DOHH2 (cell line): Measurements from ENCODE around the gene PLPPR3.
A peak's percentile ranks its signal among the peaks of the same experiment; 100 is the strongest.

Experiments
- H3F3A ChIP-seq: fragments of 200-600 bp; sonication (generic), shearing (Covaris generic); 2 replicates; pipeline ENCODE4 v1.6.0; 2016; ENCODE audit warnings: antibody characterized with exemption, mild to moderate bottlenecking; ENCODE audit not compliant: control insufficient read depth, insufficient read depth
- H3K27ac ChIP-seq: fragments of 200-600 bp; sonication (generic); 2 replicates; pipeline ENCODE4 v1.5.1; 2014; ENCODE audit warnings: low read depth, mild to moderate bottlenecking, low read length, moderate library complexity
- H3K27me3 ChIP-seq: fragments of 200-600 bp; sonication (generic); 2 replicates; pipeline ENCODE4 v1.6.1; 2014; ENCODE audit warnings: mild to moderate bottlenecking, low read length, mixed read lengths; ENCODE audit not compliant: control insufficient read depth
- H3K36me3 ChIP-seq: fragments of 200-600 bp; sonication (generic); 2 replicates; pipeline ENCODE4 v1.6.1; 2014; ENCODE audit warnings: mild to moderate bottlenecking, low read length, moderate library complexity, mixed read lengths; ENCODE audit not compliant: control insufficient read depth
- H3K4me1 ChIP-seq: fragments of 200-600 bp; sonication (generic); 2 replicates; pipeline ENCODE4 v1.6.1; 2014; ENCODE audit warnings: mild to moderate bottlenecking, low read length, mixed read lengths; ENCODE audit not compliant: control insufficient read depth
- H3K4me2 ChIP-seq: fragments of 200-600 bp; sonication (generic); 2 replicates; pipeline ENCODE4 v1.6.0; 2014; ENCODE audit warnings: mild to moderate bottlenecking, low read length, moderate library complexity
- H3K4me3 ChIP-seq: fragments of 200-600 bp; sonication (generic); 2 replicates; pipeline ENCODE4 v1.5.1; 2014; ENCODE audit warnings: mild to moderate bottlenecking, low read length, mixed read lengths
- H3K79me2 ChIP-seq: fragments of 200-600 bp; sonication (generic); 2 replicates; pipeline ENCODE4 v1.6.1; 2014; ENCODE audit warnings: mild to moderate bottlenecking, low read length, mixed read lengths; ENCODE audit not compliant: control insufficient read depth
- H3K9me2 ChIP-seq: fragments of 200-600 bp; sonication (generic); replicated peaks from 2 replicates; pipeline ENCODE4 v1.6.1; 2014; ENCODE audit warnings: mild to moderate bottlenecking, low read length, mixed read lengths; ENCODE audit not compliant: control insufficient read depth
- H3K9me3 ChIP-seq: fragments of 200-600 bp; sonication (generic); 2 replicates; pipeline ENCODE4 v1.6.1; 2014; ENCODE audit warnings: antibody characterized with exemption, low read length, mixed read lengths; ENCODE audit not compliant: control insufficient read depth, insufficient read depth
- H4K20me1 ChIP-seq: fragments of 200-600 bp; sonication (generic); 2 replicates; pipeline ENCODE4 v1.6.0; 2014; ENCODE audit warnings: low read depth, mild to moderate bottlenecking, antibody characterized with exemption, low read length, moderate library complexity; ENCODE audit not compliant: control insufficient read depth, insufficient read depth
- CTCF ChIP-seq: fragments of 200-600 bp; sonication (generic); IDR thresholded peaks from one replicate; pipeline ENCODE4 v1.5.1; 2014; ENCODE audit warnings: antibody characterized with exemption, mild to moderate bottlenecking, low read depth, low read length; ENCODE audit not compliant: poor library complexity, severe bottlenecking
- EZH2phosphoT487 ChIP-seq: fragments of 200-600 bp; sonication (generic); IDR thresholded peaks from 2 replicates; pipeline ENCODE4 v1.6.1; 2017; ENCODE audit warnings: borderline replicate concordance, mild to moderate bottlenecking, antibody characterized with exemption, low read length, moderate library complexity, mixed read lengths

PLPPR3 gene

GRCh38 chr19:858868-859843, 37.4 kb upstream of the PLPPR3 start, which contains the start of gene CFD:
CFD (plus strand) TSS chr19:859664; CDS start chr19:859690, 26 bp downstream.
- Histone ChIP-seq H3F3A (peaks cover 5% of the 10 kb centered on the region; the same call in 1 of the 2 replicates), H3K4me3 (peak within 1 kb of the TSS; percentile 45), H3K79me2 (no peaks in the 10 kb centered on the region), H3K27me3 (peaks cover 13% of the 10 kb centered on the region), H3K4me2 (peak within 1 kb of the TSS; percentile 64), H3K36me3 (no peaks in the 10 kb centered on the region), H3K9me2 (no peaks in the 10 kb centered on the region), H4K20me1 (no peaks in the 10 kb centered on the region), H3K4me1 (peaks cover 31% of the 10 kb centered on the region), H3K9me3 (no peaks in the 10 kb centered on the region), H3K27ac (no peak within 1 kb of the TSS)
- TF ChIP-seq CTCF = no peak

- no peak for TF ChIP-seq CTCF
- TF ChIP-seq EZH2phosphoT487 = no peak
- Histone ChIP-seq H3K9me3 (no peaks in the 10 kb centered on the region), H3F3A (peaks cover 4% of the 10 kb centered on the region; the same call in 1 of the 2 replicates), H3K79me2 (no peaks in the 10 kb centered on the region), H3K36me3 (no peaks in the 10 kb centered on the region), H3K4me2 (no peak overlapping the region), H3K27ac (no peak overlapping the region), H3K9me2 (no peaks in the 10 kb centered on the region), H3K4me1 (peaks cover 23% of the 10 kb centered on the region), H3K27me3 (peaks cover 13% of the 10 kb centered on the region), H4K20me1 (no peaks in the 10 kb centered on the region), H3K4me3 (no peak overlapping the region)
These were observed 36.5 kb upstream of the PLPPR3 start for GRCh38 chr19:858284-858683.

- peaks cover 2% of the 10 kb centered on the region for H3K4me1 ChIP-seq
- no peak overlapping the region for H3K4me2 ChIP-seq
- H3K9me3 ChIP-seq = no peaks in the 10 kb centered on the region
- no peaks in the 10 kb centered on the region for H4K20me1 ChIP-seq
- H3K79me2 ChIP-seq = no peaks in the 10 kb centered on the region
- H3K36me3 ChIP-seq = no peaks in the 10 kb centered on the region
- no peak for TF ChIP-seq EZH2phosphoT487
- H3K27ac ChIP-seq = no peak overlapping the region
- H3K9me2 ChIP-seq = no peaks in the 10 kb centered on the region
- H3K27me3 ChIP-seq = peaks cover 11% of the 10 kb centered on the region
- H3K4me3 ChIP-seq = no peak overlapping the region
- H3F3A ChIP-seq = 0 out of 2 replicates have a peak, but pooled peaks cover 2% of the 10 kb centered on the region
These were observed 33.9 kb upstream of the PLPPR3 start for GRCh38 chr19:855566-856120.

- Histone ChIP-seq H3K79me2 (no peaks in the 10 kb centered on the region), H3F3A (0 out of 2 replicates have a peak, but pooled peaks cover 2% of the 10 kb centered on the region), H3K9me3 (no peaks in the 10 kb centered on the region), H3K27me3 (peaks cover 9% of the 10 kb centered on the region), H3K4me3 (no peak overlapping the region), H3K4me2 (no peak overlapping the region), H4K20me1 (no peaks in the 10 kb centered on the region), H3K9me2 (no peaks in the 10 kb centered on the region), H3K4me1 (no peaks in the 10 kb centered on the region), H3K27ac (no peak overlapping the region), H3K36me3 (no peaks in the 10 kb centered on the region)
- TF ChIP-seq CTCF (no peak), EZH2phosphoT487 (no peak)
These were observed 33.4 kb upstream of the PLPPR3 start for GRCh38 chr19:855142-855541.
